Heart left ventricle (tissue), 16 donors: ENCODE data around the gene TPX2. TPM values are rescaled to one million over a fixed set of nuclear protein-coding genes. Genes with fewer than 3 reads are reported as not detected.

Source experiments
- ATAC-seq, 4 donors: fragments of 200-7000 bp; cut with Tn5 transposase; one replicate each; pipeline ENCODE4 v1.9.1; 2020 to 2022; ENCODE audit warnings: moderate library complexity in 4 of 4, mild to moderate bottlenecking in 3 of 4, moderate number of reproducible peaks in 1 of 4
- DNase-seq, 5 donors: peaks; one replicate each; pipeline ENCODE4 v3.0.0-alpha.2; 2020
- H3K27ac ChIP-seq, 12 donors: fragments of 200-600 bp; sonication (generic) in 4 of 12; one replicate each; pipeline versions ENCODE4 v1.5.0 to v1.8.0; 2016 to 2022; ENCODE audit warnings: mild to moderate bottlenecking in 2 of 12
- H3K27me3 ChIP-seq, 9 donors: fragments of 200-600 bp; sonication (generic) in 2 of 9; one replicate each; pipeline versions ENCODE4 v1.5.1 to v1.8.0; 2016 to 2022; ENCODE audit warnings: mild to moderate bottlenecking in 3 of 9
- H3K36me3 ChIP-seq, 9 donors: fragments of 200-600 bp; sonication (generic) in 2 of 9; one replicate each; pipeline versions ENCODE4 v1.5.0 to v1.8.0; 2018 to 2022; ENCODE audit warnings: mild to moderate bottlenecking in 2 of 9
- H3K4me1 ChIP-seq, 12 donors: fragments of 200-600 bp; sonication (generic) in 4 of 12; one replicate each; pipeline versions ENCODE4 v1.5.0 to v1.8.0; 2016 to 2022; ENCODE audit warnings: mild to moderate bottlenecking in 3 of 12
- H3K4me3 ChIP-seq, 12 donors: fragments of 200-600 bp; sonication (generic) in 4 of 12; one replicate each; pipeline versions ENCODE4 v1.5.0 to v1.8.0; 2017 to 2022; ENCODE audit warnings: mild to moderate bottlenecking in 9 of 12, moderate library complexity in 4 of 12
- H3K9me3 ChIP-seq, 12 donors: fragments of 200-600 bp; sonication (generic) in 4 of 12; one replicate each; pipeline versions ENCODE4 v1.5.0 to v1.8.0; 2016 to 2022; ENCODE audit warnings: mild to moderate bottlenecking in 1 of 12
- POLR2A ChIP-seq, 2 donors: fragments of 450-650 bp; IDR thresholded peaks; one replicate each; pipeline ENCODE4 v1.6.1; 2017; ENCODE audit warnings: antibody characterized with exemption in 2 of 2, mild to moderate bottlenecking in 2 of 2, moderate library complexity in 2 of 2
- WGBS, 4 donors: extraction: QIAGEN DNeasy Blood & Tissue Kit in 2 of 4; methylation state at CpG; one replicate each; pipeline versions ENCODE4 v1.1.5 to v1.1.7; 2013 to 2018; 5-methylcytosine and 5-hydroxymethylcytosine counted together
- intact Hi-C, 10 donors: fragments of 100-400 bp; cut with DNase I; formaldehyde crosslinking; loops; one replicate each; pipeline versions ENCODE4 v1.11.1 to v1.14.2; 2022
- polyA plus RNA-seq, 2 donors: library from polyadenylated mRNA; stranded (reverse); fragments of 200-250 nt; gene quantifications; one replicate each; pipeline ENCODE4 v1.2.3, GENCODE V29; 2013
- total RNA-seq, 9 donors: library from RNA; depleted of rRNA in 2 of 9; stranded (reverse); fragments of >200 nt in 2 of 9; fragmentation: NEBNext Ultra II Directional in 3 of 9; extraction: Animal tissue kit (Norgen Biotek cat#: 25700) in 3 of 9; gene quantifications; one replicate each; pipeline versions ENCODE4 v1.1.0 to v1.2.4, GENCODE V29; 2016 to 2023
- TF ChIP-seq, protein P1 (sequence below), 12 donors: fragments of 200-600 bp; sonication (generic) in 4 of 12; IDR thresholded peaks; one replicate each; pipeline versions ENCODE4 v1.5.0 to v1.8.0; 2018 to 2022; ENCODE audit warnings: antibody characterized with exemption in 12 of 12, mild to moderate bottlenecking in 5 of 12
- donor health status: ischemic (EF 13 %, LVEDD 7.1; RV severe dilation, severe dysfunction).
- donor health status: healthy with polysubstance abuse.
- donor health status: DM: no; HTN: yes; CAD: no.
- donor health status: DM: no; HTN: no; CAD: no.
- donor health status: ischemic (EF 25% LVEDD 6.9; RV normal size, moderate dysfunction).
- donor health status: ischemic (EF 25% LVEDD 5.7; RV mildly dilated, moderate dysfunction).
- donor health status: healthy.
- donor health status: DM: yes; HTN: yes; CAD: no.
- donor health status: ischemic (EF 35%, LVEDD 5.7; RV mildly dilated, moderate dysfunction).
- donor health status: nonischemic (EF 11% LVEDD 7.7; RV severe dilation, severe dysfunction).
- donor health status: DM: yes; HTN: yes; CAD: no.
- donor health status: PGD.
- donor health status: ischemic (EF 29% LVEDD 5.4; RV normal size, mild dysfunction).
- donor health status: nonischemic (EF 23%, LVEDD 6.1; RV moderate dilation, normal function).

Gene TPX2
- total and polyA plus RNA-seq, 11 donors, result 0.04 to 15.2 (median 0.77) TPM

- Histone ChIP-seq H3K27ac (no peak overlapping the region), H3K27me3 (no peaks in the 10 kb centered on the region), H3K4me3 (no peak overlapping the region), H3K9me3 (no peaks in the 10 kb centered on the region), H3K4me1 (peaks cover 0 to 21% (median 5%) of the 10 kb centered on the region in 12 donors), H3K36me3 (no peaks in the 10 kb centered on the region)
- WGBS, 4 donors, result 60 to 69% (median 65%) methylated on average over 13 to 14 of the region's 14 CpGs
- ATAC-seq (no peak), DNase-seq (no peak)
- intact Hi-C loops, result loop anchor here (2.0 to 10.0 kb wide), 15 partner anchors 23 to 831 kb away; partner anchors contain the start of gene PDRG1 (in 4 of the 10)
- TF ChIP-seq, protein P1, sequence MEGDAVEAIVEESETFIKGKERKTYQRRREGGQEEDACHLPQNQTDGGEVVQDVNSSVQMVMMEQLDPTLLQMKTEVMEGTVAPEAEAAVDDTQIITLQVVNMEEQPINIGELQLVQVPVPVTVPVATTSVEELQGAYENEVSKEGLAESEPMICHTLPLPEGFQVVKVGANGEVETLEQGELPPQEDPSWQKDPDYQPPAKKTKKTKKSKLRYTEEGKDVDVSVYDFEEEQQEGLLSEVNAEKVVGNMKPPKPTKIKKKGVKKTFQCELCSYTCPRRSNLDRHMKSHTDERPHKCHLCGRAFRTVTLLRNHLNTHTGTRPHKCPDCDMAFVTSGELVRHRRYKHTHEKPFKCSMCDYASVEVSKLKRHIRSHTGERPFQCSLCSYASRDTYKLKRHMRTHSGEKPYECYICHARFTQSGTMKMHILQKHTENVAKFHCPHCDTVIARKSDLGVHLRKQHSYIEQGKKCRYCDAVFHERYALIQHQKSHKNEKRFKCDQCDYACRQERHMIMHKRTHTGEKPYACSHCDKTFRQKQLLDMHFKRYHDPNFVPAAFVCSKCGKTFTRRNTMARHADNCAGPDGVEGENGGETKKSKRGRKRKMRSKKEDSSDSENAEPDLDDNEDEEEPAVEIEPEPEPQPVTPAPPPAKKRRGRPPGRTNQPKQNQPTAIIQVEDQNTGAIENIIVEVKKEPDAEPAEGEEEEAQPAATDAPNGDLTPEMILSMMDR (IDR thresholded peaks at IDR 0.05), result no peak
- no peak for TF ChIP-seq POLR2A (IDR thresholded peaks at IDR 0.05)
These were observed 84.5 kb downstream of the TPX2 start for GRCh38 chr20:31823360-31824124.

DNA sequence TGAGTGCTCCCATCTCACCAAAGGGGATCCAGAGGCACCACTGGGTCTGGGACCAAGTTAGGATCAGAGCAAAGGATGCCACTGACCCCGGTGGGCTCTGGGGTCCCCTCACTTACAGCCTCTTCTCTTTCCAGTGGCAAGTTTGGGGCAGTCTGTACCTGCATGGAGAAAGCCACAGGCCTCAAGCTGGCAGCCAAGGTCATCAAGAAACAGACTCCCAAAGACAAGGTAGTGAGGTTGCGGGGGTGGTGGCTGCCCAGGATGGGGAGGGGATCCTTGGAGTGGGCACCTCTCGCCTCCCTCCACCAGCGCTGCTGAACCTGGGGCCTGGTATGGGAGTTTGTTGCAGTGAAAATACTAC lies 85.0 kb downstream of the TPX2 start:
- Histone ChIP-seq H3K27ac (no peak overlapping the region), H3K4me3 (no peak overlapping the region), H3K36me3 (no peaks in the 10 kb centered on the region), H3K9me3 (no peaks in the 10 kb centered on the region), H3K27me3 (no peaks in the 10 kb centered on the region), H3K4me1 (peaks cover 0 to 17% (median 5%) of the 10 kb centered on the region in 12 donors)
- TF ChIP-seq POLR2A (IDR thresholded peaks at IDR 0.05), result no peak
- TF ChIP-seq, protein P1 (IDR thresholded peaks at IDR 0.05), result no peak
- 89 to 94% (median 92%) methylated on average over 4 of the region's 4 CpGs for WGBS, 4 donors
- no peak for DNase-seq
- intact Hi-C loops, result loop anchor here in 9 of 10 donors (2.0 to 10.0 kb wide), 10 partner anchors 128 to 831 kb away; partner anchors contain the start of gene PDRG1 (in 2 of the 9)
- ATAC-seq, result no peak

- no peaks in the 10 kb centered on the region for H3K36me3 ChIP-seq
- TF ChIP-seq POLR2A (IDR thresholded peaks at IDR 0.05), result no peak
- TF ChIP-seq, protein P1 (IDR thresholded peaks at IDR 0.05), result no peak
- 82 to 86% (median 84%) methylated on average over 14 of the region's 14 CpGs for WGBS, 4 donors
- no peak overlapping the region for H3K4me3 ChIP-seq
- H3K27me3 ChIP-seq, result no peaks in the 10 kb centered on the region
- peaks cover 0 to 12% (median 5%) of the 10 kb centered on the region in 12 donors for H3K4me1 ChIP-seq
- no peaks in the 10 kb centered on the region for H3K9me3 ChIP-seq
- no peak overlapping the region for H3K27ac ChIP-seq
- intact Hi-C loops, result loop anchor here (2.0 to 10.0 kb wide), 10 partner anchors 128 to 830 kb away; partner anchors contain the start of gene PDRG1 (in 2 of the 10)
- ATAC-seq (no peak), DNase-seq (no peak)
These were observed 85.6 kb downstream of the TPX2 start for GRCh38 chr20:31824554-31825313.

- H3K36me3 ChIP-seq, result no peaks in the 10 kb centered on the region
- intact Hi-C loops, result loop anchor here (5.0 to 10.0 kb wide), 7 partner anchors 129 to 829 kb away; partner anchors contain the start of gene PDRG1 (in 1 of the 10)
- H3K27me3 ChIP-seq, result no peaks in the 10 kb centered on the region
- ATAC-seq (no peak), DNase-seq (no peak)
- H3K4me1 ChIP-seq, result peaks cover 0 to 12% (median 5%) of the 10 kb centered on the region in 12 donors
- no peak overlapping the region for H3K4me3 ChIP-seq
- TF ChIP-seq, protein P1 (IDR thresholded peaks at IDR 0.05), result no peak
- H3K27ac ChIP-seq, result no peak overlapping the region
- 88 to 90% (median 89%) methylated on average over 5 of the region's 5 CpGs for WGBS, 4 donors
- H3K9me3 ChIP-seq, result no peaks in the 10 kb centered on the region
These were observed 87.0 kb downstream of the TPX2 start for GRCh38 chr20:31826074-31826473.
